Thyroid gland (tissue), 4 donors: Measurements from ENCODE around the gene ANKS1A. TPM values are rescaled to one million over a fixed set of nuclear protein-coding genes. Genes with fewer than 3 reads are reported as not detected.

ENCODE experiments used
- DNase-seq, 2 donors: peaks; one replicate each; pipeline ENCODE4 v3.0.0-alpha.2; 2019
- H3K27ac ChIP-seq, 3 donors: fragments of 200-600 bp; sonication (generic); 1 replicate in 2 of 3; 2 replicates in 1 of 3; pipeline ENCODE4 v1.5.1; 2016 to 2019; ENCODE audit warnings: mild to moderate bottlenecking in 1 of 3, moderate library complexity in 1 of 3
- H3K27me3 ChIP-seq: fragments of 200-600 bp; sonication (generic); one replicate; pipeline ENCODE4 v1.5.1; 2019
- H3K36me3 ChIP-seq, 2 donors: fragments of 200-600 bp; sonication (generic); one replicate each; pipeline ENCODE4 v1.5.1; 2016 to 2019
- H3K4me1 ChIP-seq, 2 donors: fragments of 200-600 bp; sonication (generic); one replicate each; pipeline ENCODE4 v1.5.1; 2017 to 2019
- H3K4me3 ChIP-seq, 3 donors: fragments of 200-600 bp; sonication (generic); replicated peaks in 1 of 3; 1 replicate in 2 of 3; 2 replicates in 1 of 3; pipeline ENCODE4 v1.5.1; 2016; ENCODE audit warnings: mild to moderate bottlenecking in 1 of 3
- H3K9me3 ChIP-seq: fragments of 200-600 bp; sonication (generic); one replicate; pipeline ENCODE4 v1.5.1; 2017
- POLR2A ChIP-seq, 2 donors: fragments of 450-650 bp; IDR thresholded peaks; one replicate each; pipeline ENCODE4 v1.6.1; 2017; ENCODE audit warnings: antibody characterized with exemption in 2 of 2, mild to moderate bottlenecking in 2 of 2, moderate library complexity in 1 of 2
- WGBS, 2 donors: methylation state at CpG; one replicate each; pipeline ENCODE4 v1.1.5; 2017; 5-methylcytosine and 5-hydroxymethylcytosine counted together
- intact Hi-C: fragments of 100-400 bp; cut with DNase I; formaldehyde crosslinking; loops from one replicate; pipeline ENCODE4 v1.15.1; 2023
- total RNA-seq, 4 donors: library from RNA; depleted of rRNA; stranded (reverse); fragments of >200 nt; gene quantifications; one replicate each; pipeline ENCODE4 v1.2.3, GENCODE V29; 2016
- TF ChIP-seq, protein P1 (sequence below), 6 experiments: fragments of 200-600 bp in 3 of 6; fragments of 450-650 bp in 3 of 6; sonication (generic) in 3 of 6; IDR thresholded peaks; one replicate each; pipeline ENCODE4 v1.5.1; 2016 to 2019; ENCODE audit warnings: antibody characterized with exemption in 6 of 6, mild to moderate bottlenecking in 2 of 6, inconsistent platforms in 1 of 6, moderate library complexity in 1 of 6

Gene ANKS1A
- total RNA-seq, 4 donors from 2014 or later = 29.9 to 43.8 (median 34.4) TPM

DNA sequence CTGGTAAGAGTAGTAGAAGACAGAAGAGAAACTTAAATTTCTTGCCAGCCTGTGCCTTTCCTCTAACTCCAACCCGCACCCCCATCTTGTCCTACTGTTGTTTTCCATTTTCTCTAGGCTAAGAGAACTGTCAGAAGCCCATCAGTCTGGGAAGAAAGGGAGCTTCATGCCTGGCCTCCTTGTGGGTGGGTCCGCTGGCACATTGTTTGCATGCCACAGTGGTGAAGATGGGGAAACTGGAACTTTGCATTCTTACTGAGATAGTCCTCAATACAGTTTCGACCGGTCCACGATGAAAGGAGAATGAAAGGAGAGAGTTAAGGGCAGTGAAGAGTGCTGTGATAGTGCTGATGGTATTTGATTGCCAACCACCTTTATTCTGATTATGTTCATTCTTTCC lies 149.0 kb downstream of the ANKS1A start:
- peaks cover 64 to 85% of the 10 kb centered on the region in 2 donors for H3K4me1 ChIP-seq
- intact Hi-C loops = no loop called here

DNA sequence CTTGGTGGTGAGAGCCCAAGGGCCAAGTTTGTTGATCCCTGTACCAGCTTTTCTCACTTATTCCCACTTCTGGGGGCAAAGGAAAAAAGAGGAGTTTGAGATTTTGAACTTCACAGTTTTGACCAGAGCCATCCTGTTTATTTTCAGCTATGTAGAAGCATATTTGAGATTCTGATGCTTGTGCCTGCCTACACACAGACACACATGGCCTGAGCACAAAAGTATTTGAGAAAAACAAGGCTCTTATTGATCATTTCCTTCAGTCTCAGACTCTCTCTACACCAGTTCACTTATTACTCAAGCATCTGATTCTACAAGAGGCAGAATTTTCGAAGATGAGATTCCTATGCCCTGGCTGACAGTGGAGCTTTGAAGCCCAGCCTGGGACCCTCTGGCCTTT lies 151.3 kb downstream of the ANKS1A start:
- no peaks in the 10 kb centered on the region for H3K9me3 ChIP-seq
- DNase-seq = no peak
- H3K4me1 ChIP-seq = peaks cover 71 to 89% of the 10 kb centered on the region in 2 donors
- intact Hi-C loops = no loop called here
- H3K27ac ChIP-seq = peak overlapping the region; percentile 23 to 63 (median 49)
- no peaks in the 10 kb centered on the region for H3K27me3 ChIP-seq
- H3K36me3 ChIP-seq = no peaks in the 10 kb centered on the region
- no peak overlapping the region for H3K4me3 ChIP-seq
- no peak for TF ChIP-seq POLR2A (IDR thresholded peaks at IDR 0.05)
- TF ChIP-seq, protein P1, sequence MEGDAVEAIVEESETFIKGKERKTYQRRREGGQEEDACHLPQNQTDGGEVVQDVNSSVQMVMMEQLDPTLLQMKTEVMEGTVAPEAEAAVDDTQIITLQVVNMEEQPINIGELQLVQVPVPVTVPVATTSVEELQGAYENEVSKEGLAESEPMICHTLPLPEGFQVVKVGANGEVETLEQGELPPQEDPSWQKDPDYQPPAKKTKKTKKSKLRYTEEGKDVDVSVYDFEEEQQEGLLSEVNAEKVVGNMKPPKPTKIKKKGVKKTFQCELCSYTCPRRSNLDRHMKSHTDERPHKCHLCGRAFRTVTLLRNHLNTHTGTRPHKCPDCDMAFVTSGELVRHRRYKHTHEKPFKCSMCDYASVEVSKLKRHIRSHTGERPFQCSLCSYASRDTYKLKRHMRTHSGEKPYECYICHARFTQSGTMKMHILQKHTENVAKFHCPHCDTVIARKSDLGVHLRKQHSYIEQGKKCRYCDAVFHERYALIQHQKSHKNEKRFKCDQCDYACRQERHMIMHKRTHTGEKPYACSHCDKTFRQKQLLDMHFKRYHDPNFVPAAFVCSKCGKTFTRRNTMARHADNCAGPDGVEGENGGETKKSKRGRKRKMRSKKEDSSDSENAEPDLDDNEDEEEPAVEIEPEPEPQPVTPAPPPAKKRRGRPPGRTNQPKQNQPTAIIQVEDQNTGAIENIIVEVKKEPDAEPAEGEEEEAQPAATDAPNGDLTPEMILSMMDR (IDR thresholded peaks at IDR 0.05) = no peak
- 34 to 55% methylated on average over 1 of the region's 1 CpG for WGBS, 2 donors

More for the DNA sequence above, 149.0 kb downstream of the ANKS1A start:
- no peak for DNase-seq
- Histone ChIP-seq H3K27ac (peak overlapping the region in 1 of 3 donors; percentile 86), H3K27me3 (no peaks in the 10 kb centered on the region), H3K36me3 (no peaks in the 10 kb centered on the region), H3K4me3 (no peak overlapping the region), H3K9me3 (no peaks in the 10 kb centered on the region)
- 89 to 94% methylated on average over 5 of the region's 5 CpGs for WGBS, 2 donors
- TF ChIP-seq POLR2A (IDR thresholded peaks at IDR 0.05) = no peak
- TF ChIP-seq, protein P1 (IDR thresholded peaks at IDR 0.05) = no peak

DNA sequence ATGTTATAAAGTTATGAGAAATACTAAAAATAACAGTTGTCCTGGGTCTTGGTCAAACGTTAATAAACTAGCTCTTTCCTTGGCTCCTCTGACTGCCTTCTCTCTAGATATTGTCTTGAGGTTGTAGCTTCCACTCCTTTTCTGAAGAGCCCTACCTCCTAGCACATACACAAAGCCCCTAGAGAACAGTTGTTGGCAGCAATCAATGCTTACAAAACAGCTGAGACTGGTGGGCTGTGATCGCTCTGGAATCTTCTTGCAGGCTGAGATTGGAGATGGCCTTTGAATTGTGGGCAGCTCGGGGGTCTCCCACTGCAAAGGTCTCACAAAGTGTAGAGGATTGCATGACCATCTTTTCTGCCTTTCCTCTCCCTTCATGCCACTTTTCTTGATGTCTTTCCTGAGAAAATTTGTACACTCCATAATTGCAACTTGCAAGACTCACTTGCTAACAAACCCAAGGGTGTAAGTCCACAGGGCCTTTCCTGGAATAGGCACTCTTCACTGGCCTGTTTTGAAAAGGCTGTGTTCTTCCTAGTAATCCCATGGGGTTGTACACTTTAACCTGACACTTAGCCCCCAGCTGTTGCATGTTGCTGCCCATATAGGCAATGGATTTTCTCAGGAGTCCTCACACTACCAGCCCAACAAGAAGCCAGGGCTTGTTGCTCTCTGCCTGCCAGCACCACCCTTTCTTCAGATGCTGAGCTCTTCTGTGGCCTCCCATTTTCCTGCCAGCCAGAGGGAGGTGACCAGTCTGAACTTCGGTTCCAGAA lies 152.2 kb downstream of the ANKS1A start:
- no peaks in the 10 kb centered on the region for H3K27me3 ChIP-seq
- H3K4me3 ChIP-seq = no peak overlapping the region
- H3K4me1 ChIP-seq = peaks cover 71 to 89% of the 10 kb centered on the region in 2 donors
- TF ChIP-seq, protein P1 (IDR thresholded peaks at IDR 0.05) = no peak
- no peak for TF ChIP-seq POLR2A (IDR thresholded peaks at IDR 0.05)
- no peaks in the 10 kb centered on the region for H3K9me3 ChIP-seq
- H3K36me3 ChIP-seq = no peaks in the 10 kb centered on the region
- intact Hi-C loops = no loop called here
- no peak for DNase-seq
- peak overlapping the region in 2 of 3 donors; percentile 26 to 63 for H3K27ac ChIP-seq
- WGBS, 2 donors = 72 to 74% methylated on average over 4 of the region's 4 CpGs

DNA sequence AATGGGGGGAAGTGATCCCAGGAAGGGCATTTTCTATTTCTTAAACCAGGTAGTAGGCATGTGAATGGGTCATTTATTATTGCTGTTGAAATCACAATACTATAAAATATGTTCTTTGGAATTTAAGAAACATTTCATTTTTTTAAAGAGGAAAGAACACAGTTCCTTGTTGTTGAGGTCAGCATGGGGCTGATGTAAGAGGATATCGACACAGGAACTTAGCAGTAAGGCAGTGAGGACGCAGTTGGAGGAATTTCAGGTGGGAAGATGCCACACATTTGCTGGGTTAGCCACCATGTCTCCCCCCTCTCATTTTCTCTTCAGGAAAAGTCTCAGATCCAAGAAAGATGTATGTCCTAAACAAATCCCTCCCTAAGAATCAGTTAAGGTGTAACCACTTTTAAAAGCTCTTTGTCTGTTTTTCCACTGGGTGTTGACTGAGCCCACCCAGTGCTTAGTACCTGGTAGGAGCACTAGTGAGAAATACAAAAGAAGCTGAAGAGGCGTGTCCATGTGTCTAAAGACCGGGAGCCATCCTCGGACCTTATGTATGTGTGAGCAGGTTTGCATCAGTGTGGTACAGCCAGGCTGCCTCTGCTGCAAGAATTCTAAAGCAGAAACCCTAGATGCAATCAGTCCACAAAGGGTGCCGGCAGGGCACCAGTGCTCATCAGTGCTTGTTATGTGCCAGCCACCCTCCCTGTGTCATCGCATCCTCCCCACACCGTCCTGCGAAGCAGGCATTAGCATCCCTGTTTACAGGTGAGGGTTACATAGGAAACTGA lies 153.2 kb downstream of the ANKS1A start:
- H3K4me1 ChIP-seq = peaks cover 71 to 89% of the 10 kb centered on the region in 2 donors

More for the DNA sequence above, 153.2 kb downstream of the ANKS1A start:
- intact Hi-C loops = no loop called here
- TF ChIP-seq POLR2A (IDR thresholded peaks at IDR 0.05) = no peak
- TF ChIP-seq, protein P1 (IDR thresholded peaks at IDR 0.05) = no peak
- Histone ChIP-seq H3K4me3 (no peak overlapping the region), H3K36me3 (no peaks in the 10 kb centered on the region), H3K27ac (peak overlapping the region in 1 of 3 donors; percentile 26), H3K9me3 (no peaks in the 10 kb centered on the region), H3K27me3 (no peaks in the 10 kb centered on the region)
- no peak for DNase-seq
- WGBS, 2 donors = 96% methylated on average over 9 of the region's 9 CpGs
